Sigmoid colon (tissue), 4 donors: Measurements from ENCODE around the gene SLC30A3.

Experiments
- EP300 ChIP-seq, 4 donors: sonication (generic); formaldehyde crosslinking; IDR thresholded peaks; one replicate each; pipeline ENCODE4 v1.6.1; 2017; ENCODE audit warnings: antibody characterized with exemption in 4 of 4
- POLR2A ChIP-seq, 2 donors: fragments of 450-650 bp; IDR thresholded peaks; one replicate each; pipeline ENCODE4 v1.6.1; 2016; ENCODE audit warnings: antibody characterized with exemption in 2 of 2, mild to moderate bottlenecking in 2 of 2, moderate library complexity in 2 of 2
- TF ChIP-seq, protein P1 (sequence below), 4 experiments: fragments of 450-650 bp in 3 of 4; fragments of 200-600 bp in 1 of 4; IDR thresholded peaks; one replicate each; pipeline ENCODE4 v1.5.1; 2016 to 2019; ENCODE audit warnings: antibody characterized with exemption in 4 of 4, mild to moderate bottlenecking in 3 of 4, moderate library complexity in 2 of 4

DNA sequence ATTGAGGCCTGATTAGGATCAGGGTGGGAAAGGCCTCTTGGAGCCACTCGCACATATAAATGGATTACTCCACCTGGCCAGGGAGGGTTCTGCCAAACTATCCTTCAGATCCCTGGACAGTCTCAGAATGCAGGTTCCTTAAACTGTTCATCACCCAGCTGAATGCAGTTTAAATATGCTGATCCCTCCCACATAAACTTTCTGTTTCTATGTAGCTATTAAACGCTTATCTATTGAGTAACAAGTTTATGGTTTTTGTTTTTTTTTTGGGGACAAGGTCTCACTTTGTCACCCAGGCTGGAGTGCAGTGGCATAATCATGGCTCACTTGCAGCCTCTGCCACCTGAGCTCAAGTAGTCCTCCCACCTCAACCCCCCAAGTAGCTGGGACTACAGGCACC lies 43.8 kb downstream of the SLC30A3 start:
- TF ChIP-seq, protein P1, sequence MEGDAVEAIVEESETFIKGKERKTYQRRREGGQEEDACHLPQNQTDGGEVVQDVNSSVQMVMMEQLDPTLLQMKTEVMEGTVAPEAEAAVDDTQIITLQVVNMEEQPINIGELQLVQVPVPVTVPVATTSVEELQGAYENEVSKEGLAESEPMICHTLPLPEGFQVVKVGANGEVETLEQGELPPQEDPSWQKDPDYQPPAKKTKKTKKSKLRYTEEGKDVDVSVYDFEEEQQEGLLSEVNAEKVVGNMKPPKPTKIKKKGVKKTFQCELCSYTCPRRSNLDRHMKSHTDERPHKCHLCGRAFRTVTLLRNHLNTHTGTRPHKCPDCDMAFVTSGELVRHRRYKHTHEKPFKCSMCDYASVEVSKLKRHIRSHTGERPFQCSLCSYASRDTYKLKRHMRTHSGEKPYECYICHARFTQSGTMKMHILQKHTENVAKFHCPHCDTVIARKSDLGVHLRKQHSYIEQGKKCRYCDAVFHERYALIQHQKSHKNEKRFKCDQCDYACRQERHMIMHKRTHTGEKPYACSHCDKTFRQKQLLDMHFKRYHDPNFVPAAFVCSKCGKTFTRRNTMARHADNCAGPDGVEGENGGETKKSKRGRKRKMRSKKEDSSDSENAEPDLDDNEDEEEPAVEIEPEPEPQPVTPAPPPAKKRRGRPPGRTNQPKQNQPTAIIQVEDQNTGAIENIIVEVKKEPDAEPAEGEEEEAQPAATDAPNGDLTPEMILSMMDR (IDR thresholded peaks at IDR 0.05), result no peak
- no peak for TF ChIP-seq POLR2A (IDR thresholded peaks at IDR 0.05)
- no peak for TF ChIP-seq EP300 (IDR thresholded peaks at IDR 0.05)
